GM23338 (cell line): ENCODE measurements around the gene DTD1. TPM values are rescaled to one million over a fixed set of nuclear protein-coding genes. Genes with fewer than 3 reads are reported as not detected.

Experiments used
- ATAC-seq: fragments of 200-7000 bp; cut with Tn5 transposase; 3 replicates; pipeline ENCODE4 v1.9.1; 2020
- DNase-seq: peaks from one replicate; pipeline ENCODE4 v3.0.0-alpha.2; 2015; ENCODE audit warnings: low spot score
- H2AFZ ChIP-seq: fragments of 200-600 bp; sonication (generic); 2 replicates; pipeline ENCODE4 v1.8.0; 2016; ENCODE audit warnings: antibody characterized with exemption, mild to moderate bottlenecking, moderate library complexity
- H3F3A ChIP-seq: fragments of 200-600 bp; sonication (generic); replicated peaks from 2 replicates; pipeline ENCODE4 v1.8.0; 2017; ENCODE audit warnings: antibody characterized with exemption, mixed run types, low read depth
- H3K27ac ChIP-seq: fragments of 200-600 bp; sonication (generic); 2 replicates; pipeline ENCODE4 v1.6.1; 2016; ENCODE audit warnings: low read depth
- H3K27me3 ChIP-seq: fragments of 200-600 bp; sonication (generic); 2 replicates; pipeline ENCODE4 v1.8.0; 2016; ENCODE audit warnings: mild to moderate bottlenecking, mixed run types, moderate library complexity; ENCODE audit not compliant: insufficient read depth
- H3K36me3 ChIP-seq: fragments of 200-600 bp; sonication (generic); 2 replicates; pipeline ENCODE4 v1.8.0; 2016; ENCODE audit warnings: mild to moderate bottlenecking; ENCODE audit not compliant: insufficient read depth
- H3K4me1 ChIP-seq: fragments of 200-600 bp; sonication (generic); 2 replicates; pipeline ENCODE4 v1.8.0; 2016; ENCODE audit warnings: mild to moderate bottlenecking, moderate library complexity; ENCODE audit not compliant: insufficient read depth
- H3K4me2 ChIP-seq: fragments of 200-600 bp; sonication (generic); 2 replicates; pipeline ENCODE4 v1.7.1; 2017; ENCODE audit warnings: mixed run types
- H3K4me3 ChIP-seq: fragments of 200-600 bp; sonication (generic); 2 replicates; pipeline ENCODE4 v1.6.1; 2016; ENCODE audit warnings: mixed run types
- H3K79me2 ChIP-seq: fragments of 200-600 bp; sonication (generic); replicated peaks from 2 replicates; pipeline ENCODE4 v1.8.0; 2017; ENCODE audit warnings: mild to moderate bottlenecking; ENCODE audit not compliant: insufficient read depth
- H3K9me2 ChIP-seq: fragments of 200-600 bp; sonication (generic); 2 replicates; pipeline ENCODE4 v1.8.0; 2017; ENCODE audit not compliant: insufficient read depth
- H4K20me1 ChIP-seq: fragments of 200-600 bp; sonication (generic); replicated peaks from 2 replicates; pipeline ENCODE4 v1.8.0; 2017; ENCODE audit warnings: mild to moderate bottlenecking; ENCODE audit not compliant: insufficient read depth
- H3K27ac Mint-ChIP-seq: 2 replicates; pipeline ENCODE4 v1.8.0; 2020; ENCODE audit warnings: inconsistent platforms, mild to moderate bottlenecking, moderate library complexity, mixed read lengths
- H3K27me3 Mint-ChIP-seq: 3 replicates; pipeline ENCODE4 v1.8.0; 2022; ENCODE audit warnings: low read depth, mild to moderate bottlenecking, moderate library complexity, mixed read lengths, inconsistent platforms; ENCODE audit not compliant: insufficient read depth, poor library complexity
- H3K36me3 Mint-ChIP-seq: 3 replicates; pipeline ENCODE4 v1.8.0; 2021; ENCODE audit warnings: low read depth, mild to moderate bottlenecking, inconsistent platforms, moderate library complexity, mixed read lengths
- H3K4me1 Mint-ChIP-seq: 3 replicates; pipeline ENCODE4 v1.8.0; 2020; ENCODE audit warnings: mild to moderate bottlenecking, inconsistent platforms, mixed read lengths
- H3K4me3 Mint-ChIP-seq: 3 replicates; pipeline ENCODE4 v1.8.0; 2021; ENCODE audit warnings: moderate library complexity, mild to moderate bottlenecking, inconsistent platforms, mixed read lengths
- H3K9me3 Mint-ChIP-seq: 3 replicates; pipeline ENCODE4 v1.8.0; 2020; ENCODE audit warnings: moderate library complexity, mild to moderate bottlenecking, inconsistent platforms, mixed read lengths
- CREB1 ChIP-seq: fragments of 250-450 bp; sonication (Bioruptor Pico); IDR thresholded peaks from 2 replicates; pipeline ENCODE4 v1.5.0; 2020; ENCODE audit warnings: low read depth, mild to moderate bottlenecking, moderate library complexity
- EZH2 ChIP-seq: fragments of 200-600 bp; sonication (generic); IDR thresholded peaks from one replicate; pipeline ENCODE4 v1.8.0; 2017; ENCODE audit warnings: antibody characterized with exemption, mild to moderate bottlenecking, low read depth; ENCODE audit not compliant: unreplicated experiment
- EZH2phosphoT487 ChIP-seq: fragments of 200-600 bp; sonication (generic); IDR thresholded peaks from one replicate; pipeline ENCODE4 v1.8.1; 2018; ENCODE audit warnings: antibody characterized with exemption; ENCODE audit not compliant: unreplicated experiment
- JUNB ChIP-seq: IDR thresholded peaks from one replicate; pipeline ENCODE4 v1.6.1; 2016; ENCODE audit warnings: antibody characterized with exemption; ENCODE audit not compliant: unreplicated experiment
- NANOG ChIP-seq: IDR thresholded peaks from 2 replicates; pipeline ENCODE4 v1.6.1; 2016; ENCODE audit warnings: antibody characterized with exemption, borderline replicate concordance
- POLR2AphosphoS5 ChIP-seq: IDR thresholded peaks from 2 replicates; pipeline ENCODE4 v1.6.1; 2016; ENCODE audit warnings: antibody characterized with exemption, low read depth
- STAT1 ChIP-seq: IDR thresholded peaks from one replicate; pipeline ENCODE4 v1.6.1; 2016; ENCODE audit warnings: antibody characterized with exemption; ENCODE audit not compliant: unreplicated experiment
- ZNF114 ChIP-seq: fragments of 250-450 bp; sonication (Bioruptor Pico); IDR thresholded peaks from 2 replicates; pipeline ENCODE4 v1.5.0; 2020; ENCODE audit warnings: mild to moderate bottlenecking, moderate library complexity
- ZNF331 ChIP-seq: fragments of 250-450 bp; sonication (Bioruptor Pico); IDR thresholded peaks from 2 replicates; pipeline ENCODE4 v1.5.0; 2020; ENCODE audit warnings: low read depth, mild to moderate bottlenecking, moderate library complexity
- polyA plus RNA-seq: library from polyadenylated mRNA; unstranded; fragments of >200 nt; fragmentation: Nextera tagmentation; extraction: Ambion mirVana; gene quantifications from 2 replicates; pipeline ENCODE4 v1.2.1, GENCODE V29; 2016
- total RNA-seq: library from RNA; depleted of rRNA; stranded (reverse); fragments of >200 nt; shearing (Covaris generic); gene quantifications from 2 replicates; pipeline ENCODE4 v1.2.3, GENCODE V29; 2014
- TF ChIP-seq, protein P1 (sequence below): fragments of 250-450 bp; sonication (Bioruptor Pico); IDR thresholded peaks from 2 replicates; pipeline ENCODE4 v1.5.0; 2020; ENCODE audit warnings: mild to moderate bottlenecking, moderate library complexity
- TF ChIP-seq, protein P2 (sequence below), 2 experiments: fragments of 200-600 bp in 1 of 2; sonication (generic) in 1 of 2; conservative IDR thresholded peaks; 2 replicates each; pipeline versions ENCODE4 v1.5.1 to v1.6.1; 2016 to 2017; ENCODE audit warnings: antibody characterized with exemption in 2 of 2, low read depth in 2 of 2, mild to moderate bottlenecking in 2 of 2, moderate library complexity in 1 of 2
- TF ChIP-seq, protein P3 (sequence below): IDR thresholded peaks from 2 replicates; pipeline ENCODE4 v1.6.1; 2016; ENCODE audit warnings: antibody characterized with exemption
- TF ChIP-seq, protein P4 (sequence below): IDR thresholded peaks from one replicate; pipeline ENCODE4 v1.6.1; 2018; ENCODE audit warnings: antibody characterized with exemption; ENCODE audit not compliant: unreplicated experiment

DTD1 gene
- total and polyA plus RNA-seq, 2 experiments from 2014 or later: 69.8 to 74.0 TPM

DNA sequence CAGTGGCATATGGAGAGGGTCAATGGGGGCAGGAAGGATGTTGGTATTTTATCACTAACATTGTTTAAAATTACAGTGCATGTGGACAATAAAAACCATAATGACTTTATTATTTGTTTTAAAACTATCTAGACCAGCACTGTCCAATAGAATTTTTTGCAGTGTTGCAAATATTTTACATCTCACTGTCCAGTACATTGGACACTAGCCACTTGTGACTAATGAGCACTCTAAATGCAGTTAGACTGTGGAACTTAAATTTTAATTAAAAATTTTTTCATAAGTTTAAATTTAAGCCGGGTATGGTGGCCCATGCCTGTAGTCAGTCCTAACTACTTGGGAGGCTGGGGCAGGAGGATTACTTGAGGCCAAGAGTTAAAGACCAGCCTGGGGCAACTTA, 101.7 kb downstream of the DTD1 start:
- Histone ChIP-seq H3K4me2 (no peak overlapping the region), H3K9me2 (no peaks in the 10 kb centered on the region), H3K79me2 (no peaks in the 10 kb centered on the region), H4K20me1 (no peaks in the 10 kb centered on the region), H3K4me1 (peaks cover 8% of the 10 kb centered on the region; the same call in 1 of the 2 replicates), H3K27ac (no peak overlapping the region), H3K36me3 (no peaks in the 10 kb centered on the region), H3F3A (no peaks in the 10 kb centered on the region), H3K4me3 (no peak overlapping the region), H3K27me3 (no peaks in the 10 kb centered on the region), H2AFZ (no peak overlapping the region)
- Mint-ChIP-seq H3K9me3 (no peaks in the 10 kb centered on the region; the same call in 2 of the 3 replicates), H3K27me3 (peaks cover 7% of the 10 kb centered on the region), H3K4me3 (no peak overlapping the region), H3K27ac (peak overlapping the region; percentile 22; the same call in 1 of the 2 replicates), H3K36me3 (no peaks in the 10 kb centered on the region), H3K4me1 (peaks cover 11% of the 10 kb centered on the region)
- TF ChIP-seq, protein P1, sequence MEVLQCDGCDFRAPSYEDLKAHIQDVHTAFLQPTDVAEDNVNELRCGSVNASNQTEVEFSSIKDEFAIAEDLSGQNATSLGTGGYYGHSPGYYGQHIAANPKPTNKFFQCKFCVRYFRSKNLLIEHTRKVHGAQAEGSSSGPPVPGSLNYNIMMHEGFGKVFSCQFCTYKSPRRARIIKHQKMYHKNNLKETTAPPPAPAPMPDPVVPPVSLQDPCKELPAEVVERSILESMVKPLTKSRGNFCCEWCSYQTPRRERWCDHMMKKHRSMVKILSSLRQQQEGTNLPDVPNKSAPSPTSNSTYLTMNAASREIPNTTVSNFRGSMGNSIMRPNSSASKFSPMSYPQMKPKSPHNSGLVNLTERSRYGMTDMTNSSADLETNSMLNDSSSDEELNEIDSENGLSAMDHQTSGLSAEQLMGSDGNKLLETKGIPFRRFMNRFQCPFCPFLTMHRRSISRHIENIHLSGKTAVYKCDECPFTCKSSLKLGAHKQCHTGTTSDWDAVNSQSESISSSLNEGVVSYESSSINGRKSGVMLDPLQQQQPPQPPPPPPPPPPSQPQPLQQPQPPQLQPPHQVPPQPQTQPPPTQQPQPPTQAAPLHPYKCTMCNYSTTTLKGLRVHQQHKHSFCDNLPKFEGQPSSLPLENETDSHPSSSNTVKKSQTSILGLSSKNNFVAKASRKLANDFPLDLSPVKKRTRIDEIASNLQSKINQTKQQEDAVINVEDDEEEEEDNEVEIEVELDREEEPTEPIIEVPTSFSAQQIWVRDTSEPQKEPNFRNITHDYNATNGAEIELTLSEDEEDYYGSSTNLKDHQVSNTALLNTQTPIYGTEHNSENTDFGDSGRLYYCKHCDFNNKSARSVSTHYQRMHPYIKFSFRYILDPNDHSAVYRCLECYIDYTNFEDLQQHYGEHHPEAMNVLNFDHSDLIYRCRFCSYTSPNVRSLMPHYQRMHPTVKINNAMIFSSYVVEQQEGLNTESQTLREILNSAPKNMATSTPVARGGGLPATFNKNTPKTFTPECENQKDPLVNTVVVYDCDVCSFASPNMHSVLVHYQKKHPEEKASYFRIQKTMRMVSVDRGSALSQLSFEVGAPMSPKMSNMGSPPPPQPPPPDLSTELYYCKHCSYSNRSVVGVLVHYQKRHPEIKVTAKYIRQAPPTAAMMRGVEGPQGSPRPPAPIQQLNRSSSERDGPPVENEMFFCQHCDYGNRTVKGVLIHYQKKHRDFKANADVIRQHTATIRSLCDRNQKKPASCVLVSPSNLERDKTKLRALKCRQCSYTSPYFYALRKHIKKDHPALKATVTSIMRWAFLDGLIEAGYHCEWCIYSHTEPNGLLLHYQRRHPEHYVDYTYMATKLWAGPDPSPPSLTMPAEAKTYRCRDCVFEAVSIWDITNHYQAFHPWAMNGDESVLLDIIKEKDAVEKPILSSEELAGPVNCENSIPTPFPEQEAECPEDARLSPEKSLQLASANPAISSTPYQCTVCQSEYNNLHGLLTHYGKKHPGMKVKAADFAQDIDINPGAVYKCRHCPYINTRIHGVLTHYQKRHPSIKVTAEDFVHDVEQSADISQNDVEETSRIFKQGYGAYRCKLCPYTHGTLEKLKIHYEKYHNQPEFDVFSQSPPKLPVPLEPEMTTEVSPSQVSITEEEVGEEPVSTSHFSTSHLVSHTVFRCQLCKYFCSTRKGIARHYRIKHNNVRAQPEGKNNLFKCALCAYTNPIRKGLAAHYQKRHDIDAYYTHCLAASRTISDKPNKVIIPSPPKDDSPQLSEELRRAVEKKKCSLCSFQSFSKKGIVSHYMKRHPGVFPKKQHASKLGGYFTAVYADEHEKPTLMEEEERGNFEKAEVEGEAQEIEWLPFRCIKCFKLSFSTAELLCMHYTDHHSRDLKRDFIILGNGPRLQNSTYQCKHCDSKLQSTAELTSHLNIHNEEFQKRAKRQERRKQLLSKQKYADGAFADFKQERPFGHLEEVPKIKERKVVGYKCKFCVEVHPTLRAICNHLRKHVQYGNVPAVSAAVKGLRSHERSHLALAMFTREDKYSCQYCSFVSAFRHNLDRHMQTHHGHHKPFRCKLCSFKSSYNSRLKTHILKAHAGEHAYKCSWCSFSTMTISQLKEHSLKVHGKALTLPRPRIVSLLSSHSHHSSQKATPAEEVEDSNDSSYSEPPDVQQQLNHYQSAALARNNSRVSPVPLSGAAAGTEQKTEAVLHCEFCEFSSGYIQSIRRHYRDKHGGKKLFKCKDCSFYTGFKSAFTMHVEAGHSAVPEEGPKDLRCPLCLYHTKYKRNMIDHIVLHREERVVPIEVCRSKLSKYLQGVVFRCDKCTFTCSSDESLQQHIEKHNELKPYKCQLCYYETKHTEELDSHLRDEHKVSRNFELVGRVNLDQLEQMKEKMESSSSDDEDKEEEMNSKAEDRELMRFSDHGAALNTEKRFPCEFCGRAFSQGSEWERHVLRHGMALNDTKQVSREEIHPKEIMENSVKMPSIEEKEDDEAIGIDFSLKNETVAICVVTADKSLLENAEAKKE (CRISPR knock-in tag): no peak
- no peak for TF ChIP-seq STAT1
- no peak for TF ChIP-seq ZNF114 (CRISPR knock-in tag)
- TF ChIP-seq, protein P2, sequence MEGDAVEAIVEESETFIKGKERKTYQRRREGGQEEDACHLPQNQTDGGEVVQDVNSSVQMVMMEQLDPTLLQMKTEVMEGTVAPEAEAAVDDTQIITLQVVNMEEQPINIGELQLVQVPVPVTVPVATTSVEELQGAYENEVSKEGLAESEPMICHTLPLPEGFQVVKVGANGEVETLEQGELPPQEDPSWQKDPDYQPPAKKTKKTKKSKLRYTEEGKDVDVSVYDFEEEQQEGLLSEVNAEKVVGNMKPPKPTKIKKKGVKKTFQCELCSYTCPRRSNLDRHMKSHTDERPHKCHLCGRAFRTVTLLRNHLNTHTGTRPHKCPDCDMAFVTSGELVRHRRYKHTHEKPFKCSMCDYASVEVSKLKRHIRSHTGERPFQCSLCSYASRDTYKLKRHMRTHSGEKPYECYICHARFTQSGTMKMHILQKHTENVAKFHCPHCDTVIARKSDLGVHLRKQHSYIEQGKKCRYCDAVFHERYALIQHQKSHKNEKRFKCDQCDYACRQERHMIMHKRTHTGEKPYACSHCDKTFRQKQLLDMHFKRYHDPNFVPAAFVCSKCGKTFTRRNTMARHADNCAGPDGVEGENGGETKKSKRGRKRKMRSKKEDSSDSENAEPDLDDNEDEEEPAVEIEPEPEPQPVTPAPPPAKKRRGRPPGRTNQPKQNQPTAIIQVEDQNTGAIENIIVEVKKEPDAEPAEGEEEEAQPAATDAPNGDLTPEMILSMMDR (conservative IDR thresholded peaks at IDR 0.05; ENCODE audit: low read depth in 2 of 2): no peak
- TF ChIP-seq, protein P3, sequence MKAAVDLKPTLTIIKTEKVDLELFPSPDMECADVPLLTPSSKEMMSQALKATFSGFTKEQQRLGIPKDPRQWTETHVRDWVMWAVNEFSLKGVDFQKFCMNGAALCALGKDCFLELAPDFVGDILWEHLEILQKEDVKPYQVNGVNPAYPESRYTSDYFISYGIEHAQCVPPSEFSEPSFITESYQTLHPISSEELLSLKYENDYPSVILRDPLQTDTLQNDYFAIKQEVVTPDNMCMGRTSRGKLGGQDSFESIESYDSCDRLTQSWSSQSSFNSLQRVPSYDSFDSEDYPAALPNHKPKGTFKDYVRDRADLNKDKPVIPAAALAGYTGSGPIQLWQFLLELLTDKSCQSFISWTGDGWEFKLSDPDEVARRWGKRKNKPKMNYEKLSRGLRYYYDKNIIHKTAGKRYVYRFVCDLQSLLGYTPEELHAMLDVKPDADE: no peak
- no peak for TF ChIP-seq EZH2
- no peak for TF ChIP-seq NANOG
- no peak for TF ChIP-seq EZH2phosphoT487
- TF ChIP-seq POLR2AphosphoS5: no peak
- TF ChIP-seq JUNB: no peak
- TF ChIP-seq ZNF331 (CRISPR knock-in tag): no peak
- TF ChIP-seq CREB1: no peak
- TF ChIP-seq, protein P4, sequence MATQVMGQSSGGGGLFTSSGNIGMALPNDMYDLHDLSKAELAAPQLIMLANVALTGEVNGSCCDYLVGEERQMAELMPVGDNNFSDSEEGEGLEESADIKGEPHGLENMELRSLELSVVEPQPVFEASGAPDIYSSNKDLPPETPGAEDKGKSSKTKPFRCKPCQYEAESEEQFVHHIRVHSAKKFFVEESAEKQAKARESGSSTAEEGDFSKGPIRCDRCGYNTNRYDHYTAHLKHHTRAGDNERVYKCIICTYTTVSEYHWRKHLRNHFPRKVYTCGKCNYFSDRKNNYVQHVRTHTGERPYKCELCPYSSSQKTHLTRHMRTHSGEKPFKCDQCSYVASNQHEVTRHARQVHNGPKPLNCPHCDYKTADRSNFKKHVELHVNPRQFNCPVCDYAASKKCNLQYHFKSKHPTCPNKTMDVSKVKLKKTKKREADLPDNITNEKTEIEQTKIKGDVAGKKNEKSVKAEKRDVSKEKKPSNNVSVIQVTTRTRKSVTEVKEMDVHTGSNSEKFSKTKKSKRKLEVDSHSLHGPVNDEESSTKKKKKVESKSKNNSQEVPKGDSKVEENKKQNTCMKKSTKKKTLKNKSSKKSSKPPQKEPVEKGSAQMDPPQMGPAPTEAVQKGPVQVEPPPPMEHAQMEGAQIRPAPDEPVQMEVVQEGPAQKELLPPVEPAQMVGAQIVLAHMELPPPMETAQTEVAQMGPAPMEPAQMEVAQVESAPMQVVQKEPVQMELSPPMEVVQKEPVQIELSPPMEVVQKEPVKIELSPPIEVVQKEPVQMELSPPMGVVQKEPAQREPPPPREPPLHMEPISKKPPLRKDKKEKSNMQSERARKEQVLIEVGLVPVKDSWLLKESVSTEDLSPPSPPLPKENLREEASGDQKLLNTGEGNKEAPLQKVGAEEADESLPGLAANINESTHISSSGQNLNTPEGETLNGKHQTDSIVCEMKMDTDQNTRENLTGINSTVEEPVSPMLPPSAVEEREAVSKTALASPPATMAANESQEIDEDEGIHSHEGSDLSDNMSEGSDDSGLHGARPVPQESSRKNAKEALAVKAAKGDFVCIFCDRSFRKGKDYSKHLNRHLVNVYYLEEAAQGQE: no peak
- no peak for DNase-seq
- no peak for ATAC-seq
